Fibroblast of lung (primary cell): ENCODE data around the gene DLGAP4.

ENCODE experiments used
- EZH2 ChIP-seq: IDR thresholded peaks from 2 replicates; pipeline ENCODE4 v1.5.1; 2012; ENCODE audit warnings: low read length, control low read depth, mild to moderate bottlenecking; ENCODE audit errors: missing control alignments
- TF ChIP-seq, protein P1 (sequence below), 2 donors: IDR thresholded peaks in 1 of 2; conservative IDR thresholded peaks in 1 of 2; 1 replicate in 1 of 2; 2 replicates in 1 of 2; pipeline ENCODE4 v1.5.1; 2011 to 2012; ENCODE audit warnings: low read length in 2 of 2, control low read depth in 1 of 2, inconsistent platforms in 1 of 2, low read depth in 1 of 2, mild to moderate bottlenecking in 1 of 2

DNA sequence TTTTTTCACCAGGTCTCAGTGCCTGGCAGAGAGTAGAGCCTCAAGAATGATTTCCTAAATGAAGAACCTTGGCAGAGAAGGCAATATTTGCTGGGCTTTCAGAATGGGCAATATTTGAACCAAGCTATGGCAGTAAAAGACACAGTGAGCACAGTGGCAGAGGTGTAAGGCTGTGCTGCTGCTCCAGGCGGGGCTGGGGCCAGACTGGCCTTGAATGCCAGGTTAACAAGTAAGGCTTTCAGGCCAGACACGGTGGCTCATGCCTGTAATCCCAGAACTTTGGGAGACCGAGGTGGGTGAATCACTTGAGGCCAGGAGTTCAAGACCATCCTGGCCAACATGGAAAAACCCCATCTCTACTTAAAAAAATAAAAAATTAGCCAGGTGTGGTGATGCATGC is 226.7 kb downstream of the DLGAP4 start:
- TF ChIP-seq, protein P1, sequence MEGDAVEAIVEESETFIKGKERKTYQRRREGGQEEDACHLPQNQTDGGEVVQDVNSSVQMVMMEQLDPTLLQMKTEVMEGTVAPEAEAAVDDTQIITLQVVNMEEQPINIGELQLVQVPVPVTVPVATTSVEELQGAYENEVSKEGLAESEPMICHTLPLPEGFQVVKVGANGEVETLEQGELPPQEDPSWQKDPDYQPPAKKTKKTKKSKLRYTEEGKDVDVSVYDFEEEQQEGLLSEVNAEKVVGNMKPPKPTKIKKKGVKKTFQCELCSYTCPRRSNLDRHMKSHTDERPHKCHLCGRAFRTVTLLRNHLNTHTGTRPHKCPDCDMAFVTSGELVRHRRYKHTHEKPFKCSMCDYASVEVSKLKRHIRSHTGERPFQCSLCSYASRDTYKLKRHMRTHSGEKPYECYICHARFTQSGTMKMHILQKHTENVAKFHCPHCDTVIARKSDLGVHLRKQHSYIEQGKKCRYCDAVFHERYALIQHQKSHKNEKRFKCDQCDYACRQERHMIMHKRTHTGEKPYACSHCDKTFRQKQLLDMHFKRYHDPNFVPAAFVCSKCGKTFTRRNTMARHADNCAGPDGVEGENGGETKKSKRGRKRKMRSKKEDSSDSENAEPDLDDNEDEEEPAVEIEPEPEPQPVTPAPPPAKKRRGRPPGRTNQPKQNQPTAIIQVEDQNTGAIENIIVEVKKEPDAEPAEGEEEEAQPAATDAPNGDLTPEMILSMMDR (conservative IDR thresholded peaks at IDR 0.05 in 1 of 2, IDR thresholded peaks at IDR 0.05 in 1 of 2; ENCODE audit: low read depth in 1 of 2, low read length in 2 of 2) = no peak
- TF ChIP-seq EZH2 = no peak
